GM12801 (cell line): Measurements from ENCODE around the gene RWDD4.

ENCODE experiments used
- CTCF ChIP-seq: IDR thresholded peaks from one replicate; pipeline ENCODE4 v1.5.1; 2011; ENCODE audit warnings: control low read depth; ENCODE audit not compliant: insufficient read length; ENCODE audit errors: extremely low read depth

The RWDD4 gene

GRCh38 chr4:183686461-183686860, 27.5 kb upstream of the RWDD4 start:
- no peak for TF ChIP-seq CTCF

- no peak for TF ChIP-seq CTCF
These were observed 22.1 kb upstream of the RWDD4 start for GRCh38 chr4:183681119-183681518.

- TF ChIP-seq CTCF = no peak
These were observed 16.6 kb upstream of the RWDD4 start for GRCh38 chr4:183675625-183676024.

- TF ChIP-seq CTCF = no peak
These were observed 15.2 kb upstream of the RWDD4 start for GRCh38 chr4:183674153-183674552.

- TF ChIP-seq CTCF = no peak
These were observed 12.1 kb upstream of the RWDD4 start for GRCh38 chr4:183670960-183671555.

- no peak for TF ChIP-seq CTCF
These were observed 11.3 kb upstream of the RWDD4 start for GRCh38 chr4:183670251-183670650.

- no peak for TF ChIP-seq CTCF
These were observed 7.1 kb upstream of the RWDD4 start for GRCh38 chr4:183666088-183666487.
